ENCODE results near the gene NMT2. TPM values are rescaled to one million over a fixed set of nuclear protein-coding genes. Genes with fewer than 3 reads are reported as not detected.

Gene NMT2
- total RNA-seq, 2 experiments from 2014 or later: 30.2 to 36.5 TPM

- DNase-seq: no peak
- CTCF ChIA-PET: no interaction called here
- H3K4me1 Mint-ChIP-seq (ENCODE audit: low read depth): no peaks in the 10 kb centered on the region
- H3K27ac Mint-ChIP-seq: peak overlapping the region; percentile 27
- no peaks in the 10 kb centered on the region for H3K9me3 Mint-ChIP-seq (ENCODE audit: insufficient read depth)
- peaks cover 32% of the 10 kb centered on the region for H3K36me3 Mint-ChIP-seq (ENCODE audit: low read depth)
- POLR2A ChIA-PET: no interaction called here
- no peaks in the 10 kb centered on the region for H3K27me3 Mint-ChIP-seq (ENCODE audit: low read depth)
- ATAC-seq: no peak
- H3K4me3 Mint-ChIP-seq: no peak overlapping the region
Observed at GRCh38 chr10:15112657-15113056, 55.8 kb downstream of the NMT2 start.

DNA sequence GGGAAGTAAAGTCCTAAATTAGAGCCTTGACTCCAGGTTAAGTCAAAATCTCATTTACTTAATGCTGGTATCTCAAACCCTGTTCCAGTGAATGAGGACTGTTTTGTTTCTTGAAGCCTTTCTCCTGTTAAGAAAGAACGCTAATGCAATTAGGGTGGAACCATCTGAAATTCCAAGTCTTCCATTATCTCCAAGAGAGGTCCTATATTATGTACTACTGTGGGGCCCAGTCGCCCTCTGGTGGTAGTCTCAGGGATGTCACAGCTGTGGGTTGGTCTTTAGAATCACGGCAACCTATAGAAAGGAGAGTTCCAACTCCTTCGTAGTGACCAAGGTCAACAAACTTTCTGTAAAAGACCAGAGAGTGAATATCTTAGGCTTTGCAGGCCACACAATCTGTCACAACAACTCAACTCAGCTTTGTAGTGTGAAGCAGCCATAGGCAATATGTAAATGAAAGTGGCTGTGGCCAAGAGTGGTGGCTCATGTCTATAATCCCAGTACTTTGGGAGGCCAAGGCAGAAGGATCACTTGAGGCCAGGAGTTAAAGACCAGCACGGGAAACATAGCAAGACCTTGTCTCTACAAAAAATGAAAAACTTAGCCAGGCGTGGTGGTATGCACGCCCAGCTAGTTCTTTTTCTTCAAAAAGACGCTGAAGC, 62.0 kb downstream of the NMT2 start:
- H3K27ac Mint-ChIP-seq: no peak overlapping the region
- H3K9me3 Mint-ChIP-seq (ENCODE audit: insufficient read depth): no peaks in the 10 kb centered on the region
- peaks cover 8% of the 10 kb centered on the region for H3K4me1 Mint-ChIP-seq (ENCODE audit: low read depth)
- CTCF ChIA-PET: interaction anchor here (0.6 to 2.3 kb wide), 17 partner anchors 9 to 905 kb away, joined by 3 to 11 read pairs (median 4); partner anchors contain the start of genes MEIG1 and RPP38
- H3K4me3 Mint-ChIP-seq: no peak overlapping the region
- H3K27me3 Mint-ChIP-seq (ENCODE audit: low read depth): no peaks in the 10 kb centered on the region
- H3K36me3 Mint-ChIP-seq (ENCODE audit: low read depth): peaks cover 54% of the 10 kb centered on the region
- ATAC-seq: peak; percentile 89
- POLR2A ChIA-PET: interaction anchor here (1.0 to 1.3 kb wide), 2 partner anchors 9 to 153 kb away, joined by 4 read pairs; partner anchors contain the start of gene DCLRE1C
- DNase-seq: peak; percentile 78

DNA sequence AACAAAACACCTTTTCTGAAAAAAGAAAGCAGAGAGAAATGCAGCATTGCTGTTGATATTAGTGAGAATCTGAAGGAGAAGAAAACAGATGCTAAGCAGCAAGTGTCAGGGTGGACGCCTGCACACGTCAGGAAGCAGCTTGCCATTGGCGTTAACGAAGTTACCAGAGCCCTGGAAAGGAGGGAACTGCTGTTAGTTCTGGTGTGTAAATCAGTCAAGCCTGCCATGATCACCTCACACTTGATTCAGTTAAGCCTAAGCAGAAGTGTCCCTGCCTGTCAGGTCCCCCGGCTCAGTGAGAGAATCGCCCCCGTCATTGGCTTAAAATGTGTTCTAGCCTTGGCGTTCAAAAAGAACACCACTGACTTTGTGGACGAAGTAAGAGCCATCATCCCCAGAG, 65.0 kb downstream of the NMT2 start:
- H3K4me1 Mint-ChIP-seq (ENCODE audit: low read depth): peaks cover 21% of the 10 kb centered on the region
- POLR2A ChIA-PET: interaction anchor here (0.6 kb wide), 1 partner anchor 78 kb away, joined by 3 read pairs; no protein-coding TSS in a partner anchor
- H3K9me3 Mint-ChIP-seq (ENCODE audit: insufficient read depth): no peaks in the 10 kb centered on the region
- H3K27me3 Mint-ChIP-seq (ENCODE audit: low read depth): no peaks in the 10 kb centered on the region
- no peak overlapping the region for H3K27ac Mint-ChIP-seq
- H3K36me3 Mint-ChIP-seq (ENCODE audit: low read depth): peaks cover 60% of the 10 kb centered on the region
- no peak overlapping the region for H3K4me3 Mint-ChIP-seq
- CTCF ChIA-PET: no interaction called here
- DNase-seq: no peak
- ATAC-seq: no peak

DNA sequence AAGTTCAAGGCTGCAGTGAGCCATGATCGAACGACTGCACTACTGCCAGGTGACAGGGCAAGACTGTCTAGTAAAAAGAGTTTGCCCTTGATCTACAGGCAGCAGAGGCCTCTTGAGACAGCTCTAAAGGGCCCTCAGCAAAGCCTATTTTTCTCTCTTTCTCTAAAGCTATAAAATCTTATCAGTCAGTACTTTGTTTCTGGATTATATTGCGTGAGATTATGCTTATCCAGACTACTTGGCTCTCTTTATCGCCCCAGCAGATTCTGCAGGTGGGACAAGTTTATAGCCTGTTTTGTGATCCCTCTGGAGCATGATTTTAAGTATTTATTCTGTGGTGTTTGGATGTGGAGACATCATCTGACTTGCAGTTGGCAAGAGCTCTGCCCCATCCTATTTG, 68.6 kb downstream of the NMT2 start:
- Mint-ChIP-seq H3K9me3 (ENCODE audit: insufficient read depth) (no peaks in the 10 kb centered on the region), H3K4me3 (peak overlapping the region; percentile 13), H3K36me3 (ENCODE audit: low read depth) (peaks cover 41% of the 10 kb centered on the region), H3K27me3 (ENCODE audit: low read depth) (no peaks in the 10 kb centered on the region), H3K27ac (no peak overlapping the region), H3K4me1 (ENCODE audit: low read depth) (peaks cover 28% of the 10 kb centered on the region)
- ATAC-seq (no peak), DNase-seq (no peak)
- ChIA-PET CTCF (interaction anchor here (1.2 to 1.5 kb wide), 3 partner anchors 16 to 262 kb away, joined by 3 to 4 read pairs (median 3); partner anchors contain the start of genes CDNF, DCLRE1C, HSPA14 and MSANTD7), POLR2A (interaction anchor here (0.8 to 1.3 kb wide), 2 partner anchors 41 to 147 kb away, joined by 3 to 5 read pairs; no protein-coding TSS in a partner anchor)

- Mint-ChIP-seq H3K4me3 (peak within 1 kb of the TSS; percentile 96), H3K27ac (peak within 1 kb of the TSS; percentile 95), H3K4me1 (ENCODE audit: low read depth) (peaks cover 28% of the 10 kb centered on the region), H3K9me3 (ENCODE audit: insufficient read depth) (no peaks in the 10 kb centered on the region), H3K36me3 (ENCODE audit: low read depth) (peaks cover 27% of the 10 kb centered on the region), H3K27me3 (ENCODE audit: low read depth) (no peaks in the 10 kb centered on the region)
- ATAC-seq (peak; percentile 88), DNase-seq (peak; percentile 97)
- CTCF ChIA-PET: interaction anchor here (1.1 to 1.2 kb wide), 2 partner anchors 9 to 10 kb away, joined by 3 to 7 read pairs; no protein-coding TSS in a partner anchor
- POLR2A ChIA-PET: interaction anchor here (0.6 to 1.8 kb wide), 7 partner anchors 9 to 762 kb away, joined by 3 to 9 read pairs (median 4); partner anchors contain the start of genes DCLRE1C and MEIG1
Observed at GRCh38 chr10:15097011-15097812, 71.3 kb downstream of the NMT2 start, which contains the start of gene RPP38. TSS of gene RPP38 (plus strand) at chr10:15097355. CDS start at chr10:15103315, 5,960 bp downstream.

DNA sequence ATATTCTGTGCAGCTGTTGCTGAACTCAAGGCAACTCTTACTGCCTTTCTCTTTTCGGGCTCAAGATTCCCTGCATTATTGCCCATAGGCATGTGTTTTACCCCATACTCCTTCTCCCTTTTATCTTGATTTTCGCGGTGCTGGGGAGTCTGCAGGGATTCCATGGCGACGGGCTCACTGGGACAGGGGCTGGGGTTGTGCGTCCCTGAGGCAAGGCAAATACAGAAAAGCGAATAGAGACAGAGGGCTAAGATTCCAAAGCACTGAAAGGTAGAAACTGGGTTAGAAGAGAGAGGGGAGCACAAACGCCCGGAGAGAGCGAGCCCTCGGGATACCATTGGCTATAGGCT, 71.9 kb downstream of the NMT2 start:
- Mint-ChIP-seq H3K27ac (peak overlapping the region; percentile 95), H3K27me3 (ENCODE audit: low read depth) (no peaks in the 10 kb centered on the region), H3K4me1 (ENCODE audit: low read depth) (peaks cover 25% of the 10 kb centered on the region), H3K4me3 (peak overlapping the region; percentile 96), H3K36me3 (ENCODE audit: low read depth) (peaks cover 22% of the 10 kb centered on the region), H3K9me3 (ENCODE audit: insufficient read depth) (no peaks in the 10 kb centered on the region)
- CTCF ChIA-PET: interaction anchor here (1.1 kb wide), 1 partner anchor 10 kb away, joined by 3 read pairs; no protein-coding TSS in a partner anchor
- POLR2A ChIA-PET: interaction anchor here (1.0 kb wide), 1 partner anchor 136 kb away, joined by 3 read pairs; no protein-coding TSS in a partner anchor
- DNase-seq (no peak), ATAC-seq (no peak)

GRCh38 chr10:15092855-15093408, 75.6 kb downstream of the NMT2 start:
- Mint-ChIP-seq H3K9me3 (ENCODE audit: insufficient read depth) (no peaks in the 10 kb centered on the region), H3K36me3 (ENCODE audit: low read depth) (peaks cover 4% of the 10 kb centered on the region), H3K27me3 (ENCODE audit: low read depth) (peaks cover 2% of the 10 kb centered on the region), H3K27ac (no peak overlapping the region), H3K4me3 (no peak overlapping the region), H3K4me1 (ENCODE audit: low read depth) (peaks cover 15% of the 10 kb centered on the region)
- DNase-seq: no peak
- ATAC-seq: no peak
- ChIA-PET POLR2A (no interaction called here), CTCF (no interaction called here)

DNA sequence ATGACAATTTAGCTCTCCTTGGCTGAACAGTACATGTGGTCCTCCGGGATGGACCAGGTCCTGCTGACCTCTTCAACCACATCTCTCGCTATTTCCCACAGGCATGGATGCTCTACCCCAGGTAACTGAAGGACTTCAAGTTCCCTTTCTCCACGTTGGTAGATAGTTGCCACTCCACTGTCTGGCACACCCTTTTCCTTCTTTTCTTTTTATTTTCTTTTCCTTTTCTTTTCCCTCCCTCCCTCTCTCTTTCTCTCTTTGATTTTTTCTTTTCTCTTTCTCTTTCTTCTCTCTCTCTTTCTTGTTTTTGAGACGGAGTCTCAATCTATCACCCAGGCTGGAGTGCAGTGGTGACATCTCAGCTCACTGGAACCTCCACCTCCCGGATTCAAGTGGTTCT, 77.1 kb downstream of the NMT2 start:
- H3K9me3 Mint-ChIP-seq (ENCODE audit: insufficient read depth): no peaks in the 10 kb centered on the region
- H3K27me3 Mint-ChIP-seq (ENCODE audit: low read depth): peaks cover 2% of the 10 kb centered on the region
- peaks cover 8% of the 10 kb centered on the region for H3K4me1 Mint-ChIP-seq (ENCODE audit: low read depth)
- ChIA-PET CTCF (no interaction called here), POLR2A (no interaction called here)
- DNase-seq (no peak), ATAC-seq (no peak)
- no peak overlapping the region for H3K4me3 Mint-ChIP-seq
- H3K36me3 Mint-ChIP-seq (ENCODE audit: low read depth): no peaks in the 10 kb centered on the region
- no peak overlapping the region for H3K27ac Mint-ChIP-seq

- DNase-seq (peak; percentile 86), ATAC-seq (peak; percentile 99)
- H3K27me3 Mint-ChIP-seq (ENCODE audit: low read depth): peaks cover 4% of the 10 kb centered on the region
- no peaks in the 10 kb centered on the region for H3K36me3 Mint-ChIP-seq (ENCODE audit: low read depth)
- H3K4me3 Mint-ChIP-seq: peak within 1 kb of the TSS; percentile 68
- ChIA-PET POLR2A (no interaction called here), CTCF (no interaction called here)
- H3K4me1 Mint-ChIP-seq (ENCODE audit: low read depth): peaks cover 4% of the 10 kb centered on the region
- no peaks in the 10 kb centered on the region for H3K9me3 Mint-ChIP-seq (ENCODE audit: insufficient read depth)
- no peak within 1 kb of the TSS for H3K27ac Mint-ChIP-seq
Observed at GRCh38 chr10:15088428-15089261, 79.8 kb downstream of the NMT2 start, which contains the start of gene ACBD7. TSS of gene ACBD7 (minus strand) at chr10:15088776. CDS start at chr10:15088728, 48 bp downstream.

DNA sequence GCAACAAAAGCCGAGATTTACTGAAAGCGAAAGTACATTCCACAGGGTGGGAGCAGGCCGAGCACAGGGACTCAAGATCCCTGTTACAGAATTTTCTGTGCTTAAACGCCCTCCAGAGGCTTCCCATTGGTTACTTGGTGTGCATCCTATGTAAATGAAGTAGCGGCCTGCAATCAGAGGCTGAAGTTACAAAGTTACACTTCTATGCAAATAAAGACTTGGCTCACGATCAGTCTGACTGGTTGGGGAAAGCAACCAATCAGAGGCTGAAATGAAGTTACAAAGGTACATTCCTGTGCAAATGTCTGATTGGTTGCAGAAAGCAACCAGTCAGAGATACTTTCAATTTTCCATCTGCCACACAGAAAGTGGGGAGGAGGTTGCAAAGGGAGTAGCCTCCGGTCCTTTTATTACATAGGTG, 84.0 kb downstream of the NMT2 start:
- POLR2A ChIA-PET: no interaction called here
- CTCF ChIA-PET: no interaction called here
- Mint-ChIP-seq H3K9me3 (ENCODE audit: insufficient read depth) (no peaks in the 10 kb centered on the region), H3K36me3 (ENCODE audit: low read depth) (no peaks in the 10 kb centered on the region), H3K4me3 (peak overlapping the region; percentile 15), H3K27ac (no peak overlapping the region), H3K27me3 (ENCODE audit: low read depth) (peaks cover 2% of the 10 kb centered on the region), H3K4me1 (ENCODE audit: low read depth) (peaks cover 4% of the 10 kb centered on the region)
- DNase-seq (no peak), ATAC-seq (no peak)

Measured in activated CD8-positive, alpha-beta T cell treated with anti-CD3 and anti-CD28 coated beads, Interleukin-2, amount 10 ng/mL, durations not matched to agents 7 days and 5 days (primary cell).